WTC11 (cell line): ENCODE results near the gene EPS8L2. TPM values are rescaled to one million over a fixed set of nuclear protein-coding genes. Genes with fewer than 3 reads are reported as not detected.
A peak's percentile ranks its signal among the peaks of the same experiment; 100 is the strongest.

ENCODE experiments used
- ATAC-seq: fragments of 200-7000 bp; cut with Tn5 transposase; 2 replicates; pipeline ENCODE4 v1.10.0; 2021; ENCODE audit warnings: mild to moderate bottlenecking, moderate library complexity
- CTCF ChIA-PET: fragments of 300-600 bp; sonication (Branson Sonifier 250); formaldehyde crosslinking; loops from one replicate; lab custom pipeline; 2021; ENCODE audit warnings: antibody characterized with exemption; lab: Charles Lee
- POLR2A ChIA-PET: fragments of 350-600 bp; sonication (Branson Sonifier 250); formaldehyde crosslinking; loops from one replicate; lab custom pipeline; 2021; ENCODE audit warnings: antibody characterized with exemption; lab: Charles Lee
- DNase-seq: peaks from one replicate; pipeline ENCODE4 v3.0.0; 2021; ENCODE audit warnings: low spot score
- H3K27ac Mint-ChIP-seq: 2 replicates; pipeline ENCODE4 v1.8.0; 2021; ENCODE audit warnings: mixed read lengths
- H3K27me3 Mint-ChIP-seq: 2 replicates; pipeline ENCODE4 v1.8.0; 2021; ENCODE audit warnings: low read depth, mild to moderate bottlenecking, moderate library complexity, mixed read lengths
- H3K36me3 Mint-ChIP-seq: 2 replicates; pipeline ENCODE4 v1.8.0; 2021; ENCODE audit warnings: mixed read lengths
- H3K4me1 Mint-ChIP-seq: 2 replicates; pipeline ENCODE4 v1.8.0; 2022; ENCODE audit warnings: mixed read lengths
- H3K4me3 Mint-ChIP-seq: 2 replicates; pipeline ENCODE4 v1.8.0; 2021; ENCODE audit warnings: mild to moderate bottlenecking, moderate library complexity, mixed read lengths
- H3K9me3 Mint-ChIP-seq: 2 replicates; pipeline ENCODE4 v1.8.0; 2021; ENCODE audit warnings: mixed read lengths
- FOXJ3 ChIP-seq: sonication (generic); formaldehyde crosslinking; IDR thresholded peaks from 2 replicates; pipeline ENCODE4 v1.9.0; 2021; ENCODE audit warnings: missing genetic modification reagents, mild to moderate bottlenecking, borderline replicate concordance
- FOXK1 ChIP-seq: sonication (generic); formaldehyde crosslinking; IDR thresholded peaks from 2 replicates; pipeline ENCODE4 v1.8.0; 2022; ENCODE audit warnings: mild to moderate bottlenecking, moderate library complexity, missing genetic modification reagents
- FOXP1 ChIP-seq: sonication (generic); formaldehyde crosslinking; IDR thresholded peaks from 2 replicates; pipeline ENCODE4 v1.8.0; 2022; ENCODE audit warnings: missing genetic modification reagents, mild to moderate bottlenecking, moderate library complexity, borderline replicate concordance
- GRHL2 ChIP-seq: fragments of 250-450 bp; sonication (Bioruptor Pico); IDR thresholded peaks from 2 replicates; pipeline ENCODE4 v1.8.0; 2022; ENCODE audit warnings: mild to moderate bottlenecking, moderate library complexity; ENCODE audit not compliant: insufficient replicate concordance, severe bottlenecking
- NFATC4 ChIP-seq: fragments of 250-450 bp; sonication (Bioruptor Pico); IDR thresholded peaks from 2 replicates; pipeline ENCODE4 v1.9.0; 2021; ENCODE audit warnings: mild to moderate bottlenecking
- NFE2L1 ChIP-seq: sonication (generic); formaldehyde crosslinking; IDR thresholded peaks from 2 replicates; pipeline ENCODE4 v1.8.1; 2023; ENCODE audit warnings: missing genetic modification reagents
- OVOL2 ChIP-seq: fragments of 250-450 bp; sonication (Bioruptor Pico); IDR thresholded peaks from 2 replicates; pipeline ENCODE4 v1.9.0; 2021; ENCODE audit warnings: mild to moderate bottlenecking, borderline replicate concordance
- TCF7 ChIP-seq: sonication (generic); formaldehyde crosslinking; IDR thresholded peaks from 2 replicates; pipeline ENCODE4 v1.8.0; 2022; ENCODE audit warnings: mild to moderate bottlenecking, low read depth, missing genetic modification reagents, moderate library complexity
- ZNF263 ChIP-seq: sonication (generic); formaldehyde crosslinking; IDR thresholded peaks from 2 replicates; pipeline ENCODE4 v1.8.1; 2022; ENCODE audit warnings: low read depth, mild to moderate bottlenecking, moderate library complexity, missing genetic modification reagents
- ZNF425 ChIP-seq: fragments of 250-450 bp; sonication (Bioruptor Pico); conservative IDR thresholded peaks from 2 replicates; pipeline ENCODE4 v1.9.0; 2021; ENCODE audit warnings: mild to moderate bottlenecking
- total RNA-seq: library from RNA; stranded (reverse); gene quantifications from 3 replicates; pipeline ENCODE4 v1.2.3, GENCODE V29; 2021
- TF ChIP-seq, protein P1 (sequence below): sonication (generic); formaldehyde crosslinking; IDR thresholded peaks from 2 replicates; pipeline ENCODE4 v1.8.0; 2023; ENCODE audit warnings: missing genetic modification reagents, mild to moderate bottlenecking, borderline replicate concordance
- TF ChIP-seq, protein P2 (sequence below): fragments of 250-450 bp; sonication (Bioruptor Pico); IDR thresholded peaks from 2 replicates; pipeline ENCODE4 v2.1.2; 2022; ENCODE audit warnings: mild to moderate bottlenecking, moderate library complexity
- TF ChIP-seq, protein P3 (sequence below): fragments of 250-450 bp; sonication (Bioruptor Pico); IDR thresholded peaks from 2 replicates; pipeline ENCODE4 v1.9.0; 2021; ENCODE audit warnings: mild to moderate bottlenecking, borderline replicate concordance

The EPS8L2 gene
- total RNA-seq, 1 experiment from 2014 or later = 51.6 TPM

GRCh38 chr11:748007-748359 lies 42.0 kb downstream of the EPS8L2 start:
- Mint-ChIP-seq H3K4me3 (peak overlapping the region; percentile 80), H3K4me1 (peaks cover 36% of the 10 kb centered on the region), H3K27me3 (no peaks in the 10 kb centered on the region), H3K36me3 (peaks cover 14% of the 10 kb centered on the region), H3K9me3 (no peaks in the 10 kb centered on the region), H3K27ac (no peak overlapping the region)
- TF ChIP-seq OVOL2 (CRISPR knock-in tag) = no peak
- TF ChIP-seq FOXK1 (CRISPR knock-in tag) = 0 out of 2 replicates have a peak, but pooled peaks have one; percentile 41
- TF ChIP-seq NFE2L1 (CRISPR knock-in tag) = peak; percentile 29; the same call in 1 of the 2 replicates
- TF ChIP-seq TCF7 = peak; percentile 6; the same call in 1 of the 2 replicates
- no peak for TF ChIP-seq GRHL2 (CRISPR knock-in tag)
- no peak for ATAC-seq
- CTCF ChIA-PET = interaction anchor here (1.7 to 2.3 kb wide), 4 partner anchors 15 to 36 kb away, joined by 6 to 30 read pairs (median 8); partner anchors contain the start of gene GATD1
- POLR2A ChIA-PET = interaction anchor here (1.1 to 1.5 kb wide), 4 partner anchors 14 to 29 kb away, joined by 3 to 5 read pairs (median 5); partner anchors contain the start of gene GATD1
- DNase-seq = no peak

DNA sequence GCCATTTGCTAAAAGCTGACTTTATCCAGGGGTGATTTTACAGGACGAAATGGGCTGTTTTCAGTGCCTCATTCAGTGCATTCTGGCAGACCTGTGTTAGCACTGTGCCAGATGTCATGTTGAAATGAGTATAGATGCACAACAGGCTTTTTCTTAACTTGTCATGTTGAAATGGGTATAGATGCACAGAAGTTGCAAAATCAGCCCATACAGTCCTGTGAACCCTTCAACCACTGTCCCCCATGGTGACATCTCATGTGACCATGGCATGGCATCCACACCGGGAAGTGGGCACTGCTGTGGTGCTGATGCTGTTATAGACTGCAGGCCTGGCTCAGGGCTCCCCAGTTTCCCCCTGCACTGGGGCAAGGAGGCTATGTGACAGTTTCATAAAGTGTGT lies 43.7 kb downstream of the EPS8L2 start:
- H3K27me3 Mint-ChIP-seq = no peaks in the 10 kb centered on the region
- TF ChIP-seq ZNF263 (CRISPR knock-in tag) (no peak), FOXJ3 (no peak), NFATC4 (CRISPR knock-in tag) (no peak), ZNF425 (no peak)
- TF ChIP-seq, protein P1, sequence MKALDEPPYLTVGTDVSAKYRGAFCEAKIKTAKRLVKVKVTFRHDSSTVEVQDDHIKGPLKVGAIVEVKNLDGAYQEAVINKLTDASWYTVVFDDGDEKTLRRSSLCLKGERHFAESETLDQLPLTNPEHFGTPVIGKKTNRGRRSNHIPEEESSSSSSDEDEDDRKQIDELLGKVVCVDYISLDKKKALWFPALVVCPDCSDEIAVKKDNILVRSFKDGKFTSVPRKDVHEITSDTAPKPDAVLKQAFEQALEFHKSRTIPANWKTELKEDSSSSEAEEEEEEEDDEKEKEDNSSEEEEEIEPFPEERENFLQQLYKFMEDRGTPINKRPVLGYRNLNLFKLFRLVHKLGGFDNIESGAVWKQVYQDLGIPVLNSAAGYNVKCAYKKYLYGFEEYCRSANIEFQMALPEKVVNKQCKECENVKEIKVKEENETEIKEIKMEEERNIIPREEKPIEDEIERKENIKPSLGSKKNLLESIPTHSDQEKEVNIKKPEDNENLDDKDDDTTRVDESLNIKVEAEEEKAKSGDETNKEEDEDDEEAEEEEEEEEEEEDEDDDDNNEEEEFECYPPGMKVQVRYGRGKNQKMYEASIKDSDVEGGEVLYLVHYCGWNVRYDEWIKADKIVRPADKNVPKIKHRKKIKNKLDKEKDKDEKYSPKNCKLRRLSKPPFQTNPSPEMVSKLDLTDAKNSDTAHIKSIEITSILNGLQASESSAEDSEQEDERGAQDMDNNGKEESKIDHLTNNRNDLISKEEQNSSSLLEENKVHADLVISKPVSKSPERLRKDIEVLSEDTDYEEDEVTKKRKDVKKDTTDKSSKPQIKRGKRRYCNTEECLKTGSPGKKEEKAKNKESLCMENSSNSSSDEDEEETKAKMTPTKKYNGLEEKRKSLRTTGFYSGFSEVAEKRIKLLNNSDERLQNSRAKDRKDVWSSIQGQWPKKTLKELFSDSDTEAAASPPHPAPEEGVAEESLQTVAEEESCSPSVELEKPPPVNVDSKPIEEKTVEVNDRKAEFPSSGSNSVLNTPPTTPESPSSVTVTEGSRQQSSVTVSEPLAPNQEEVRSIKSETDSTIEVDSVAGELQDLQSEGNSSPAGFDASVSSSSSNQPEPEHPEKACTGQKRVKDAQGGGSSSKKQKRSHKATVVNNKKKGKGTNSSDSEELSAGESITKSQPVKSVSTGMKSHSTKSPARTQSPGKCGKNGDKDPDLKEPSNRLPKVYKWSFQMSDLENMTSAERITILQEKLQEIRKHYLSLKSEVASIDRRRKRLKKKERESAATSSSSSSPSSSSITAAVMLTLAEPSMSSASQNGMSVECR (CRISPR knock-in tag) = no peak
- TF ChIP-seq, protein P2, sequence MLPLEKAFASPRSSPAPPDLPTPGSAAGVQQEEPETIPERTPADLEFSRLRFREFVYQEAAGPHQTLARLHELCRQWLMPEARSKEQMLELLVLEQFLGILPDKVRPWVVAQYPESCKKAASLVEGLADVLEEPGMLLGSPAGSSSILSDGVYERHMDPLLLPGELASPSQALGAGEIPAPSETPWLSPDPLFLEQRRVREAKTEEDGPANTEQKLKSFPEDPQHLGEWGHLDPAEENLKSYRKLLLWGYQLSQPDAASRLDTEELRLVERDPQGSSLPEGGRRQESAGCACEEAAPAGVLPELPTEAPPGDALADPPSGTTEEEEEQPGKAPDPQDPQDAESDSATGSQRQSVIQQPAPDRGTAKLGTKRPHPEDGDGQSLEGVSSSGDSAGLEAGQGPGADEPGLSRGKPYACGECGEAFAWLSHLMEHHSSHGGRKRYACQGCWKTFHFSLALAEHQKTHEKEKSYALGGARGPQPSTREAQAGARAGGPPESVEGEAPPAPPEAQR (CRISPR knock-in tag) = no peak
- H3K9me3 Mint-ChIP-seq = no peaks in the 10 kb centered on the region
- ATAC-seq (no peak), DNase-seq (no peak)
- CTCF ChIA-PET = interaction anchor here (0.7 to 0.9 kb wide), 3 partner anchors 10 to 44 kb away, joined by 3 read pairs; no protein-coding TSS in a partner anchor
- POLR2A ChIA-PET = no interaction called here
- peaks cover 14% of the 10 kb centered on the region for H3K36me3 Mint-ChIP-seq
- H3K27ac Mint-ChIP-seq = peak overlapping the region; percentile 70
- peaks cover 24% of the 10 kb centered on the region for H3K4me1 Mint-ChIP-seq
- peak overlapping the region; percentile 52 for H3K4me3 Mint-ChIP-seq

GRCh38 chr11:760236-760635 lies 54.2 kb downstream of the EPS8L2 start:
- Mint-ChIP-seq H3K4me1 (peaks cover 14% of the 10 kb centered on the region), H3K27me3 (no peaks in the 10 kb centered on the region), H3K36me3 (peaks cover 57% of the 10 kb centered on the region), H3K9me3 (no peaks in the 10 kb centered on the region), H3K4me3 (no peak overlapping the region), H3K27ac (no peak overlapping the region)
- no peak for DNase-seq
- no peak for ATAC-seq
- ChIA-PET CTCF (no interaction called here), POLR2A (interaction anchor here (1.2 kb wide), 1 partner anchor 315 kb away, joined by 8 read pairs; no protein-coding TSS in a partner anchor)
- TF ChIP-seq FOXP1 = no peak
- TF ChIP-seq, protein P3, sequence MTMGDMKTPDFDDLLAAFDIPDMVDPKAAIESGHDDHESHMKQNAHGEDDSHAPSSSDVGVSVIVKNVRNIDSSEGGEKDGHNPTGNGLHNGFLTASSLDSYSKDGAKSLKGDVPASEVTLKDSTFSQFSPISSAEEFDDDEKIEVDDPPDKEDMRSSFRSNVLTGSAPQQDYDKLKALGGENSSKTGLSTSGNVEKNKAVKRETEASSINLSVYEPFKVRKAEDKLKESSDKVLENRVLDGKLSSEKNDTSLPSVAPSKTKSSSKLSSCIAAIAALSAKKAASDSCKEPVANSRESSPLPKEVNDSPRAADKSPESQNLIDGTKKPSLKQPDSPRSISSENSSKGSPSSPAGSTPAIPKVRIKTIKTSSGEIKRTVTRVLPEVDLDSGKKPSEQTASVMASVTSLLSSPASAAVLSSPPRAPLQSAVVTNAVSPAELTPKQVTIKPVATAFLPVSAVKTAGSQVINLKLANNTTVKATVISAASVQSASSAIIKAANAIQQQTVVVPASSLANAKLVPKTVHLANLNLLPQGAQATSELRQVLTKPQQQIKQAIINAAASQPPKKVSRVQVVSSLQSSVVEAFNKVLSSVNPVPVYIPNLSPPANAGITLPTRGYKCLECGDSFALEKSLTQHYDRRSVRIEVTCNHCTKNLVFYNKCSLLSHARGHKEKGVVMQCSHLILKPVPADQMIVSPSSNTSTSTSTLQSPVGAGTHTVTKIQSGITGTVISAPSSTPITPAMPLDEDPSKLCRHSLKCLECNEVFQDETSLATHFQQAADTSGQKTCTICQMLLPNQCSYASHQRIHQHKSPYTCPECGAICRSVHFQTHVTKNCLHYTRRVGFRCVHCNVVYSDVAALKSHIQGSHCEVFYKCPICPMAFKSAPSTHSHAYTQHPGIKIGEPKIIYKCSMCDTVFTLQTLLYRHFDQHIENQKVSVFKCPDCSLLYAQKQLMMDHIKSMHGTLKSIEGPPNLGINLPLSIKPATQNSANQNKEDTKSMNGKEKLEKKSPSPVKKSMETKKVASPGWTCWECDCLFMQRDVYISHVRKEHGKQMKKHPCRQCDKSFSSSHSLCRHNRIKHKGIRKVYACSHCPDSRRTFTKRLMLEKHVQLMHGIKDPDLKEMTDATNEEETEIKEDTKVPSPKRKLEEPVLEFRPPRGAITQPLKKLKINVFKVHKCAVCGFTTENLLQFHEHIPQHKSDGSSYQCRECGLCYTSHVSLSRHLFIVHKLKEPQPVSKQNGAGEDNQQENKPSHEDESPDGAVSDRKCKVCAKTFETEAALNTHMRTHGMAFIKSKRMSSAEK (CRISPR knock-in tag) = no peak
